NCI-H1092 (cell line): ENCODE data around the gene PUS10.
"Not testable (repeated sequence)": the region's sequence is repeated elsewhere in the genome, so short reads cannot be mapped to it uniquely, and the experiment has no call there.

Experiments used
- DNase-seq: peaks from one replicate; lab custom pipeline; 2025; lab: John Stamatoyannopoulos, UW

PUS10 gene

DNA sequence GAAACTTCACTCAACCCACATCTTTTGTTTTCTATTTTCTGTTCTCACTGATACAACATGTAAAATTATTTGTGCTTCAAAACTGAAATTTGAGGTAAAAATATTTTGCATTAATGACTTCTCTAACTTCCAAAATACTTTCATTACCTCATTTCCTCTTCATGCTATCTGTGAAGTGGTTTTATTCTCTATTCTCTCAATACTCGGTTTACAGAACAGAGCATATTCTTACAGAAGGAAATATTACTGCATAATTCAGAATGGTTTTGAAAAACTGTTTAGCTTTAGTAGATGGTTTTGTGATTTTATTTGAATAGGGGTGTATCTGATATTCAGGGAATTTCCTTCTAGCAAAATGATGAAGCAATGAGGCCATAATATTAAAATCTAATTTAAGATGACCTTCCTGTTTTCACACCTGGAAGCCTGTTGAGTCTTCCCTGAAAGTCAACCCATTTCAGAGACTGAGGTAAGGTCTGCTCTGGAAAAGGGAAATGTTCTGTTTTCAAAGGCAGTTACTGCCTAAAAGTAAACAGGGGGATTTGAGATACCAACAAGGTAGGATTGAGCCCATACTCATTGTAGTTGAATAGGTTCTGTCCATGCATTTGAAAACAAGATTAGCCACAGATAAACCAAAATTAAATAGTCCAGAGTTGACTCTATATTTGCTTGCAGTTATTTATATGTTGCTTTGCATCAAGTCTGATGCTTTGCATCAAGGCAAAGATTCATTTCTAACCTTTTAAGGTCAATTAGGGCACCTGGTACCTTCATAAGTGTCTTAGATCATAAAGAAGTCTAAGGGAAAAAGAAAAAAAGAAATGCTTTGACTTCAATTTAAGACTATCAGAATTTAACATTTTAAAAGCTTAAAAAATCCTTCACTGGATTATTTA, 51.3 kb downstream of the PUS10 start:
- no peak for DNase-seq

- no peak for DNase-seq
Measured at GRCh38 chr2:60965499-60965785, 52.6 kb downstream of the PUS10 start.

GRCh38 chr2:60964651-60965498, 53.2 kb downstream of the PUS10 start:
- DNase-seq: no peak

GRCh38 chr2:60963190-60963589, 54.9 kb downstream of the PUS10 start:
- DNase-seq: no peak

DNA sequence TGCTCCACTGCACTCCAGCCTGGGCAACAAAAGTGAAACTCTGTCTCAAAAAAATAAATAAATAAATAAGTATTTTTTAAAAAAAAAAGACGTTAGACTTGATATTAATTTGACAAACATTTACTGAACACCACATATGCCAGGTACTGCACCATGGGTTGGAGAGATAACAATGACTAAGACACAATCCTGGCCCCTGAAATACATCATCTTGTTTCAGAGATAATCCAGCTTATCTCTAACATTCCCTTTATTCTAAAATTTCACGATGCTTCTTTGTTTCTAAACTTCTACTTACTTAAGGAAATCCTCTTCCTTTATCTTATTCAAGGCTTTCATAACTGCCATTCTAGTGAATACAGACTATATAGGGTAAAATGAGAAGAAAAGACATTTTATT, 55.5 kb downstream of the PUS10 start:
- DNase-seq: no peak

- no peak for DNase-seq
Measured at GRCh38 chr2:60961457-60961856, 56.6 kb downstream of the PUS10 start.

DNA sequence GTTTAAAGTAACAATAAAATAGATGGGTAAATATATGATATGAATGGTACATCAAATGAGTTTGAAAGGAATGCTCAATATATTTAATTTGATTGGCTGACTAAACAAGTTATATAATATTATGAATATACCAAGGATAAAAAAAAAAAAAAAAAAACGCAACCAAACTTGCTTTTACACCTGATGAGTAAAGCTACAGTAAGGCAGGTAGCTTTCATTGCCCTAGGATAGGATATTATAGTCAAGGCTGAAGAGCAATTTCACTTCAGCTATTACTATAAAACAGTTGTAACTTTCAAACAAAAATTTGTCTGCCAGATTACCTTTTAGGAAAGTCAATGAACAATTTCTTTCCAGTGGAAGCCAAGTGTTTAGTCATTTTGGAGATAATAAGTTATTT, 57.3 kb downstream of the PUS10 start:
- no peak for DNase-seq

DNA sequence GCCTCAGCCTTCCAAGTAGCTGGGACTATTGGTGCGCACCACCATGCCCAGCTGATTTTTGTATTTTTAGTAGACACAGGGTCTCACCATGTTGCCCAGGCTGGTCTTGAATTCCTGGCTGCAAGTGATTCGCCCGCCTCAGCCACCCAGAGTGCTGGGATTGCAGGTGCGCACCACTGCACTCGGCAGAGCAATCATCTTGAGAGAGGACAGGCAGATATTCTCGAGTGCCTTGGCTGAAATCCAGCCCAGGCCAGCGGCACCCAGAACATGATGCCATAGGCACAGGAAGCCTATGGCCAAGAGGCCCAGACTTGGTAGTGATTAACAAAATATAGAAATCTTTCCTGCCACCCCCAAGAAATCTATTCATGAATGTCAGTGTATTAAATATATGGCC, 58.6 kb downstream of the PUS10 start:
- no peak for DNase-seq

DNA sequence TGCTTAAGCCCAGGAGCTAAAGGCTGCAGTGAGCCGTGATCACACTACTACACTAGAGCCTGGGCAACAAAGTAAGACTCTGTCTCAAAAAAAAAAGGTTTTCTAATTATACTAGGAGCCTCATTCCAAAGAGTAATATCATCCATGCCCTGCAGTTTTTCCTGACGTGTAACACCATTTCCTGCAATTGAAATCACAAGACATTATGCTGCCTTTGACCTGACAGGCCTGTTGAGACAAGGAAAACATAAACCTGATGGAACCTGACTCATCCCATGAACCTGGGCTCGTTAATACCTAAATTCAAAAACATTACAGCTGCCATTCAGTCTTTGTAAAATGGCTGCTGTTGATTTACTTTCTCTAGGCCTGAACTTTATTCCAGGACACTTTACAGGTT, 59.3 kb downstream of the PUS10 start:
- no peak for DNase-seq

DNA sequence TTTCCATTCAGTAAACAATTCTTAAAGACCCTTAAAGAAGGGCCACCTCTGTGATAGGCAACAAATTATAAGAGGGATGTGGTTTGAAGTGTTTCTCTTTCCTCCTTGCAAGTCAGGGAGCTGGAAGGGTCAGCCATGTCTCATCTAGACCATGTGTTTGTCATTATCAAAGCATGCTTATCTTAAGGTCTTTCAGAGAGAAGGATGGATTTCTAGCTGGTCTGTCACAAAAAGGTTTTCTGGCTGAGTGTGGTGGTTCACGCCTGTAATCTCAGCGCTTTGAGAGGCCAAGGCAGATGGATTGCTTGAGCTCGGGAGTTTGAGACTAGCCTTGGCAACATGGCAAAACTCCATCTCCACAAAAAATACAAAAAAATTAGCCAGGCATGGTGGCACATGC, 59.7 kb downstream of the PUS10 start:
- DNase-seq: no peak

DNA sequence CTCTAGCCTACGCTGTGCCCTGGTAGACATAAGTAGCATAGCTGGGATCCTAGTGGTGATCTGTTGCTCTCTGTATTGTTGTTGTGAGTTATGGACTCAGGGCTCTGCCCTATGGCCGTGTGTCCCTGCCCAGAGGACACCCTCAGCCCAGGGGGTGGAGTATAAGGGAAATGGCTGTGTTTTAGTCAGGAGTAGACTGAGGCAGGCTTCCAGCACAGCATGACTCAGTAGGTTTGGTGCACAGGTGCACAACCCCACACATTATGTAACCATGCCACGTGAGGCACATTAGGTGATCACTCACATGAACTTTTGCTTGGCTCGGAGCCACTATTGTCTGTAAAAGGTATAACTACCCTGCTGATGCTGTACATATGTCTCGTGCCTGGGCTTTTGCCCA, 60.4 kb downstream of the PUS10 start:
- no peak for DNase-seq

GRCh38 chr2:60957224-60957623, 60.8 kb downstream of the PUS10 start:
- no peak for DNase-seq

DNA sequence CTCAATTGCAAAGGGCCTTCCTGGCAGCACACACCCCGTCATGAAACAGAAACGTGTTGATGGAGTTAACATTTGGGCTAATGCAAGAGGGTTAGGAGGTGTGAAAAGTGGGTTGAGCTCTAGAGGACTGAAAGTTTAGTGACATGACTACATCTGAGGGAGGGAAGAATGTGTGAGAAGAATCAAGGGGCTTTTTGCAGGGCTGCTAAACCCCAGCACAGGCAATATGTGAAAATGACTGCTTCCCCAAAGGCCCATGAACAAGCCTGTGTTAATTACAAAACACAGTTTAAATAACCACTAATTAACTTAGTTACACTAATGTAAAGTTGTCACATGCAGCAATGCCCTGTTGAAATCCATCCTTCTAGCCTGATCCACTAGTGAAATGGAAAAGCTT, 63.9 kb downstream of the PUS10 start:
- DNase-seq: no peak

DNA sequence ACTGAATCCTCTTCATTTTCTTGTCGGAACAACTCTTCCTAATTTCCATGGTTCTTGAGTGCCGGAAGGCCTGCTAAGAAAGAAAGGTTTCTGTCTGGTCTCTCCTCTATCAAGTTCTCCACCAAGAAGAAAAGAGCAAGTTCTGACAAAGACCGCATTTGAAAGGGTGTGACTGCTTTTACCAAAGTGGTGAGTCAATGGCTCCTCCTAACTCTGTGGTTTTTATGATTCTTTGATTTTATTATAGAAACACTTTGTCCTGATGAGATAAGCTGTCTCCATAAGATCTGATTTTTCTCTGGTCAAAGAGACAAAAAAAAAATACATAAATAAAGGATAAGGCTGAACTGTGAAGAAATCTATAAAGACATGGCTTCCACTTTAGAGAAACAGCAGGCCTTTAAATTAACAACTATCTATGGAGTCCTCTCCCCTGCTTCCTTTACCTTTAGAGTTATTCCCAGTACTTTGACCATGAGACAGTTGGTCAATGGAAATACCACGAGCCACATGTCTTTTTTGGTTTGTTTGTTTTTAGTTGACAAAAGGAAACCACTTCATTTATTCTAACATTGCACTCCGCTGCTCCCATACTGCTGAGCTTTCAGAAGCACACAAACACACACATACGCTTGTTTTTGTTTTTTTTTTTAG, 69.0 kb downstream of the PUS10 start:
- DNase-seq: no peak

DNA sequence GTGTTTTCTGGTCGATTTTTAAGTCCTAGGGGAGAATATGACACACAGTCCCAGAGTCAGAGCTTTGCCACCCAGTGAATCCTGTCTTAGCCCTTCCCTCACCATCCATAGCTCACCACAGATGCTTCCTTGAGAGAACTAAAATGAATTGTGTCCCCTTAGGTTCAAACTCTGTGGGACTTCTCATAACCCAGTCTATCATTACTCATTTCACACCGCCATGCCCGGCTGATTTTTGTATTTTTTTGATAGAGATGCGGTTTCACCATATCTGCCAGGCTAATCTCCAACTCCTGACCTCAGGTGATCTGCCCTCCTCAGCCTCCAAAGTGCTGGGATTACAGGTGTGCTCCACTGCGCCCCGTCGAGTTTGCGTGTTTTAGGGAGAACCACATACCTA, 69.9 kb downstream of the PUS10 start:
- no peak for DNase-seq

DNA sequence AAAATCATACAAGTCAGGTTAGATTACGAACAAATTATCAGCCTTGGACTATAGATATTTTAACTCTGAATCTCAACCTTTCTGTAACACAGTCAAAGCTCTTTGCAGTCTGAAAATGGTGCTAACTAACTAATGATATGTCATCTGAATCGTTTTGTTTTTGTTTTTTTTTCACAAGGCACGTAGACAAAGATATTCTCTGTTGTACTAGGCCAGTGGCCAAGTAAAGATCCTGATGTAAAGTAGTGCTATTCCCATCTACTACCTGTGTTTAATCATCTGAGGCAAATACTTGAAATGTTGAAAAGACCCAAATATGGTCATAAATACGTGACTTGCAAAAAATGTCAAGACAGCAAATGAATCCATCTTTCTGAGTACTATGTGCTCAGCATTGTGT, 71.0 kb downstream of the PUS10 start:
- no peak for DNase-seq

DNA sequence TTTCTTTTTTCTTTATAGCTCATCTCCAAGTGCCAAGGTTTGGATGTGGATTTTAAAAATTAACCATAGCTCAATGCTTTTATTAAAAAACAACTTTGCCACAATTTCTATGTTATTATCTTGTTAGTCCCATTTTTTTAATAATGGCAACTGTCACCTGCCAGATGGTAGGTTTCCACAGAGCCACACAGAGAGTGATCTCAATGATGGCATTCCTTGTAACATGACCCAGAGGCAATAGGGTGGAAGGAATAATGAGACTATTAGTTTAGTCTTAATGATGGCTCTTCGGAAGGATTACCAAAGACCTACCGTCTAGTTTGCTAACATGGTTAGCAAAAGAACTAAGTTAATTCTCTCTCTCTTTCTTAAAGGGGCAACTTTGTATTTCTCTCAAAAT, 72.7 kb downstream of the PUS10 start:
- no peak for DNase-seq

GRCh38 chr2:60939622-60940021, 78.4 kb downstream of the PUS10 start:
- DNase-seq: no peak

- DNase-seq: no peak
Measured at GRCh38 chr2:60938301-60938700, 79.8 kb downstream of the PUS10 start.

GRCh38 chr2:60936757-60937156, 81.3 kb downstream of the PUS10 start:
- DNase-seq: no peak

- DNase-seq: no peak
Measured at GRCh38 chr2:60934165-60934722, 83.8 kb downstream of the PUS10 start.

DNA sequence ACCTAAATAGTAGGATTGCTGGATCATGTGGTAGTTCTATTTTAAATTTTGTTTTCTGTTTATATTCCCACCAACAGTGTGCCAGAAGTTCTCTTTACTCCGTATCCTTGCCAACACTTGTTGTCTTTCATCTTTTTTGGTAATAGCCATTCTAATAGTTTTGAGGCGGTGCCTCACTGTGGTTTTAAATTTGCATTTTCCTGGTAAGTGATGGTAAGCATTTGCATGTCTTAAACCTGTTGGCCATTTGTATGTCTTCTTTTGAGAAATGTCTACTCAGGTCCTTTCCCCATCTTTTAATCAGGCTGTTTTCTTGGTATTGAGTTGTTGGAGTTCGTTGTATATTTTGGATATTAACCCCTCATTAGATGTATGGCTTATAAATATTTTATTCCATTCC, 85.1 kb downstream of the PUS10 start:
- DNase-seq: no peak

GRCh38 chr2:60932061-60932460, 86.0 kb downstream of the PUS10 start:
- not testable (repeated sequence) for DNase-seq
